Fibroblast of lung (primary cell): ENCODE results near the gene CACNG4.

ENCODE experiments used
- CTCF ChIP-seq, 2 donors: IDR thresholded peaks in 1 of 2; conservative IDR thresholded peaks in 1 of 2; 1 replicate in 1 of 2; 2 replicates in 1 of 2; pipeline ENCODE4 v1.5.1; 2011 to 2012; ENCODE audit warnings: low read length in 2 of 2, control low read depth in 1 of 2, inconsistent platforms in 1 of 2, low read depth in 1 of 2, mild to moderate bottlenecking in 1 of 2
- EZH2 ChIP-seq: IDR thresholded peaks from 2 replicates; pipeline ENCODE4 v1.5.1; 2012; ENCODE audit warnings: low read length, control low read depth, mild to moderate bottlenecking; ENCODE audit errors: missing control alignments

GRCh38 chr17:67082107-67082506 lies 117.6 kb downstream of the CACNG4 start:
- no peak for TF ChIP-seq CTCF (conservative IDR thresholded peaks at IDR 0.05 in 1 of 2, IDR thresholded peaks at IDR 0.05 in 1 of 2; ENCODE audit: low read depth in 1 of 2, low read length in 2 of 2)
- TF ChIP-seq EZH2 = no peak
